HFFc6 (cell line): ENCODE data around the gene TRIM54. TPM values are rescaled to one million over a fixed set of nuclear protein-coding genes. Genes with fewer than 3 reads are reported as not detected.

ENCODE experiments used
- DNase-seq: peaks from one replicate; pipeline ENCODE4 v3.0.0-alpha.2; 2018
- H3K27ac Mint-ChIP-seq: 2 replicates; pipeline ENCODE4 v1.8.0; 2020; ENCODE audit warnings: mild to moderate bottlenecking, mixed read lengths
- H3K27me3 Mint-ChIP-seq: 2 replicates; pipeline ENCODE4 v1.8.0; 2021; ENCODE audit warnings: mild to moderate bottlenecking, moderate library complexity, mixed read lengths; ENCODE audit not compliant: insufficient read depth
- H3K36me3 Mint-ChIP-seq: 2 replicates; pipeline ENCODE4 v1.8.0; 2021; ENCODE audit warnings: low read depth, mixed read lengths
- H3K4me1 Mint-ChIP-seq: 2 replicates; pipeline ENCODE4 v1.8.0; 2020; ENCODE audit warnings: low read depth, mixed read lengths
- H3K4me3 Mint-ChIP-seq: 2 replicates; pipeline ENCODE4 v1.8.0; 2020; ENCODE audit warnings: mild to moderate bottlenecking, moderate library complexity, mixed read lengths
- H3K9me3 Mint-ChIP-seq: 2 replicates; pipeline ENCODE4 v1.8.0; 2020; ENCODE audit warnings: mild to moderate bottlenecking, mixed read lengths
- total RNA-seq, 6 experiments: library from RNA; stranded (reverse); fragmentation: NEBNext Ultra II Directional; extraction: Animal tissue kit (Norgen Biotek cat#: 25700); gene quantifications; 2 replicates in 1 of 6; 3 replicates in 5 of 6; pipeline ENCODE4 v1.2.3, GENCODE V29; 2021
- TF ChIP-seq, protein P1 (sequence below): fragments of 200-600 bp; sonication (generic); IDR thresholded peaks from 2 replicates; pipeline ENCODE4 v1.5.0; 2021; ENCODE audit warnings: antibody characterized with exemption, mild to moderate bottlenecking

TRIM54 gene
- total RNA-seq, 6 experiments from 2014 or later = not detected

DNA sequence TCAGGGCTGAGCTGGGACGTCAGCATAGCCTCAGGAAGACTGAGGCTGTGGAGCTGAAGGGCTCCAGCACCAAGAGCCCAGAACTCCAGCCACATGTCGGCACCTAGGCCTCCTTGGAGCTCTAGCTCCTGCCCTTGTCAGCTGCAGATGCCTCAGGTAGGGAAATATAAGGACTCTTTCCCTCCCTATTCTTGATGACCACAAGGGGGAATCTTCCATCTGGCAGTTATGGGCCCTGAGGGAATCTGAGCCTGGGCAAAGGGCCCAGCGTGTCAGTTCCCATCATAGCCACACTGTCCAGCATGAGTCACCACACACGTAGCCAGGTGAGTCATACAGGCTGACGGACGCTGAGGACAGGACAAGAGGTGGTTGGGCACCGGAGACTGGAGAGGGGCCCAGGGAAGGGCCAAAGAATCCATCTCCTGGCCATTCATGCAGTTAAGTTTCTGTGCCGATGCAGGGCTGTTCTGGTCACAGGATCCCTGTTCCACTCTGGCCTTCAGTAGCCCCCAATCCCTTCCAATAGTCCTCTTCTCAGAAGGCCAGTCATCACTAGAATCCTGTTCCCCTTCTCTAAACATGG, 38.8 kb downstream of the TRIM54 start:
- peaks cover 33% of the 10 kb centered on the region for H3K4me1 Mint-ChIP-seq
- peaks cover 4% of the 10 kb centered on the region for H3K27me3 Mint-ChIP-seq
- H3K27ac Mint-ChIP-seq = peak overlapping the region; percentile 100
- TF ChIP-seq, protein P1, sequence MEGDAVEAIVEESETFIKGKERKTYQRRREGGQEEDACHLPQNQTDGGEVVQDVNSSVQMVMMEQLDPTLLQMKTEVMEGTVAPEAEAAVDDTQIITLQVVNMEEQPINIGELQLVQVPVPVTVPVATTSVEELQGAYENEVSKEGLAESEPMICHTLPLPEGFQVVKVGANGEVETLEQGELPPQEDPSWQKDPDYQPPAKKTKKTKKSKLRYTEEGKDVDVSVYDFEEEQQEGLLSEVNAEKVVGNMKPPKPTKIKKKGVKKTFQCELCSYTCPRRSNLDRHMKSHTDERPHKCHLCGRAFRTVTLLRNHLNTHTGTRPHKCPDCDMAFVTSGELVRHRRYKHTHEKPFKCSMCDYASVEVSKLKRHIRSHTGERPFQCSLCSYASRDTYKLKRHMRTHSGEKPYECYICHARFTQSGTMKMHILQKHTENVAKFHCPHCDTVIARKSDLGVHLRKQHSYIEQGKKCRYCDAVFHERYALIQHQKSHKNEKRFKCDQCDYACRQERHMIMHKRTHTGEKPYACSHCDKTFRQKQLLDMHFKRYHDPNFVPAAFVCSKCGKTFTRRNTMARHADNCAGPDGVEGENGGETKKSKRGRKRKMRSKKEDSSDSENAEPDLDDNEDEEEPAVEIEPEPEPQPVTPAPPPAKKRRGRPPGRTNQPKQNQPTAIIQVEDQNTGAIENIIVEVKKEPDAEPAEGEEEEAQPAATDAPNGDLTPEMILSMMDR = peak; percentile 86
- no peaks in the 10 kb centered on the region; the same call in 1 of the 2 replicates for H3K36me3 Mint-ChIP-seq
- DNase-seq = peak; percentile 99
- H3K4me3 Mint-ChIP-seq = peak overlapping the region; percentile 99
- no peaks in the 10 kb centered on the region for H3K9me3 Mint-ChIP-seq

DNA sequence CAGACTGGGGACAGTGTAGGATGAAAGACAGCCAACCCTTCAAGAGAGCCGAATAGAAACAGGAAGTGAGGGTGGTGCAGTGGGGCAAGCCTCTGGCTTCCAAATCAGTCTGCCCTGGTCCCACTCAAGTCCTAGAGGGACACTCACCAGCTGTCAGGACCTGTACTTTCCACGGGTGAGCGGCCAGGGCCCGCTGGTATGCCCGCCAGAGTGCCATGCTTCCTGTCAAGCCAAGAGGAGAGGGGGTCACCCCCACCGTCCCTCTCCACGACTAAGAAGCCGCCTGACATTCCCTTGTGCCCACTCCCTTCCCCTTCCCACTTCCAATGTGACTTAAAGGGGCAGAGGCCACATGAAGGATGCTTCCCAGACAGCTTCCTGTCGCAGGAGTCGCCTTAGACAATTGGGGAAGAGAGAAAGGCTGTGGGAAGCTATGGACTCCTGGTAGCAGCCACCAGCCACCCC, 40.1 kb downstream of the TRIM54 start:
- Mint-ChIP-seq H3K4me3 (peak overlapping the region; percentile 99), H3K27ac (peak overlapping the region; percentile 100), H3K36me3 (peaks cover 10% of the 10 kb centered on the region; the same call in 1 of the 2 replicates), H3K27me3 (peaks cover 4% of the 10 kb centered on the region), H3K9me3 (no peaks in the 10 kb centered on the region), H3K4me1 (peaks cover 33% of the 10 kb centered on the region)
- DNase-seq = no peak
- TF ChIP-seq, protein P1 = no peak

DNA sequence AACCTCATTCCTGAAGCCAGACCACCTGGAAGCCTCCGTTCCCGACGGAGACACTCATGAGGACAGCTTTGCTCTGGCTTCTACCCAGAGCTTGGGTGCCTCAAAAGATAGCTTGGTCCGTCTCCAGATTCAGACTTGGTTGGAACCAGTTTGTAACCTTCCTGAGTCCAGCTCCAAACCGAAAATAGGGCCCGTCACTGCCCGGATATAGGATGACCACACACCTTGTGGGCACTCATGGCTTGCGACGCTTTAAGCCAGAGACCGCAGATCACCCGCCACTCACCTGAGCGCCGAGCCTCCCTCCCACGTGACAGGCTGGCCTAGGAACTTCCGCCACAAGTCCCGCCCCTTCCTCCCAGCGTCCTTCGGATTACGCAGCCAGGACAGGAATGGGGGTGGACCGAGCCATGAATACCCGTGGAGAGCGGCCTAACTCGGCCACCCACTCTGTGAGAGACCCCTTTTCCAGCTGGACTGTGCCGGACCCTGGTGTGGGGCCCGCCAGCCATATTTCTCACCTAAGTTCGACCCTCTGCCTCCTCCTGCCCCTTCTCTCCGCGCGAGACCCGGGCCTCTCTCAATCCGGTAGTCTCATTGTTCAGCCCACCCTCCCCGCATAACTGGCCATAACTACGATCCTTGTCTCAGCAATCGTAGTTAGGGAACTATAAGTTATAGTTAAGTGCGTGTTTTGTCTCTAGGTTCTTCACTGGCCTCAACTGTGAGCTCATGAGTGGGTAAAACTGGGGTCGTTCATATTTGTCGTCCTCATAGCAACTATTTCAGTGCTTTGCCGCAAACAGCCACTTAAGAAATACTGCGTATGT, 40.8 kb downstream of the TRIM54 start, which contains the start of gene MPV17:
Gene MPV17, minus strand, starts transcription at position 332 of the 830 bp plus-strand sequence. CDS start 580 bp downstream, outside the sequence.
- peaks cover 33% of the 10 kb centered on the region for H3K4me1 Mint-ChIP-seq
- peak within 1 kb of the TSS; percentile 100 for H3K27ac Mint-ChIP-seq
- peak within 1 kb of the TSS; percentile 99 for H3K4me3 Mint-ChIP-seq
- H3K27me3 Mint-ChIP-seq = peaks cover 4% of the 10 kb centered on the region
- DNase-seq = peak; percentile 87
- peaks cover 10% of the 10 kb centered on the region; the same call in 1 of the 2 replicates for H3K36me3 Mint-ChIP-seq
- H3K9me3 Mint-ChIP-seq = no peaks in the 10 kb centered on the region
- TF ChIP-seq, protein P1 = no peak

DNA sequence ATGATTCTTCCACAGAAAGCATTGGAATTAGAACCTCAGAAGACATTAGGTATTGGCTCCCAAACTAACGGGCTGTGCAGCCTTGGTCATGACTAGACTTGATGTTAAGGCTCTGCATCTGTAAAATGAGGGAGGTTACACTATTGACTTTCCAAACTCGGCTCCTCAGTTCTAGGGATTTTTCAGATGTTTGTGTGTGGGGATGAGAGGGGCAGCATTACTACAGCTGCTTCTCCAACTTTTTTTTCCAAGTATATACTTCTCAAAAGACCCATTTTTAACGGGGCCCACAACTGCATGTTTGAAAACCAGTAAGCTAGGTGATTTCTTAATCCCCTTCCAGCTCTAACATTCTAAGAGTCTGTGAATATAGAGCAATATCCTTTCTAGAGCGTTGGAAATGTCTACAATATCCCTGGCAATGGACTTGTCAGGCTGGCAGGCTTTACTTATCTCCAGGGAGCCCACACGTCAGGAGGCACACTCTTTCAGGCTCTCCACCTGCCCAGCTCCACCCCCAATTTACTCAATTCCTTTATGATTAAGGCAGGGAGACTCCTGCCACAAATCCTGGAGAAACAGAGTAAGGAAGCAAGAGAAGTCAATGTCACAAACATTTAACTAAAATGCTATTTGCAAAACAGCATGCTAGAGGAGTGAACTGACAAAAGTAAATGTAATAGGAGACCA, 41.5 kb downstream of the TRIM54 start:
- H3K27me3 Mint-ChIP-seq = peaks cover 4% of the 10 kb centered on the region
- TF ChIP-seq, protein P1 = no peak
- H3K4me1 Mint-ChIP-seq = peaks cover 33% of the 10 kb centered on the region
- H3K36me3 Mint-ChIP-seq = peaks cover 10% of the 10 kb centered on the region; the same call in 1 of the 2 replicates
- H3K4me3 Mint-ChIP-seq = peak overlapping the region; percentile 99
- no peak for DNase-seq
- no peaks in the 10 kb centered on the region for H3K9me3 Mint-ChIP-seq
- H3K27ac Mint-ChIP-seq = peak overlapping the region; percentile 100

DNA sequence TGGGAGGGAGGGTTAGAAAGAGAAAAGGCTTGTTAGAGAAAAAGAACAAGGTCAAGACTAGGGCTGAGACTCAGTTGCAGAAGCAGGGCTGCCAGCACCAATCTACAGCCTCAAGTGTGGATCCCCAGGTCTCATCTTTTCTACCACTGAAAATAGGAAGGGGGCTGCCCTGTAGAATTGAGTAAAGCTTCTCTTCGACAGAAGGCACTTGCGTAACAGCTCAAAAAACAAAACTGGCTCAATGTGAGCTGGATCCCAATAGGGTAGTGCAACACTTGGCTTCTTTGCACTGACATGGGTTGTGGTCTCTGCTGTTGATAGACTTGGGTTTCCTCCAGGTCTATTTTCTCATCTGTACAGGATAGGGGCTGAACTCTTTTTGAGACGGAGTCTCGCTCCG, 42.5 kb downstream of the TRIM54 start:
- Mint-ChIP-seq H3K9me3 (no peaks in the 10 kb centered on the region), H3K4me1 (peaks cover 33% of the 10 kb centered on the region), H3K4me3 (no peak overlapping the region), H3K36me3 (peaks cover 10% of the 10 kb centered on the region; the same call in 1 of the 2 replicates), H3K27ac (peak overlapping the region; percentile 100; the same call in 1 of the 2 replicates), H3K27me3 (peaks cover 4% of the 10 kb centered on the region)
- DNase-seq = no peak
- TF ChIP-seq, protein P1 = no peak
